ENCODE results near the gene CCDC167.
A peak's percentile ranks its signal among the peaks of the same experiment; 100 is the strongest.

The CCDC167 gene

GRCh38 chr6:37487591-37488380 lies 11.9 kb downstream of the CCDC167 start:
- no peak for DNase-seq

- no peak for DNase-seq
Measured at GRCh38 chr6:37486121-37486839, 13.4 kb downstream of the CCDC167 start.

- DNase-seq = no peak
Measured at GRCh38 chr6:37485291-37485702, 14.4 kb downstream of the CCDC167 start.

- DNase-seq = no peak
Measured at GRCh38 chr6:37484786-37485170, 14.9 kb downstream of the CCDC167 start.

GRCh38 chr6:37483917-37484785 lies 15.5 kb downstream of the CCDC167 start:
- peak; percentile 69 for DNase-seq

- no peak for DNase-seq
Measured at GRCh38 chr6:37483252-37483901, 16.3 kb downstream of the CCDC167 start.

GRCh38 chr6:37482606-37483251 lies 17.0 kb downstream of the CCDC167 start:
- no peak for DNase-seq

GRCh38 chr6:37481711-37482605 lies 17.7 kb downstream of the CCDC167 start:
- no peak for DNase-seq

- DNase-seq = no peak
Measured at GRCh38 chr6:37480951-37481534, 18.6 kb downstream of the CCDC167 start.

- no peak for DNase-seq
Measured at GRCh38 chr6:37480118-37480736, 19.5 kb downstream of the CCDC167 start.

- DNase-seq = no peak
Measured at GRCh38 chr6:37479266-37479854, 20.3 kb downstream of the CCDC167 start.

- DNase-seq = no peak
Measured at GRCh38 chr6:37478827-37479226, 20.9 kb downstream of the CCDC167 start.

GRCh38 chr6:37477656-37478435 lies 21.8 kb downstream of the CCDC167 start:
- DNase-seq = no peak

- no peak for DNase-seq
Measured at GRCh38 chr6:37477191-37477590, 22.5 kb downstream of the CCDC167 start.

GRCh38 chr6:37474316-37474715 lies 25.4 kb downstream of the CCDC167 start:
- no peak for DNase-seq

GRCh38 chr6:37473364-37474095 lies 26.2 kb downstream of the CCDC167 start:
- DNase-seq = no peak

GRCh38 chr6:37467718-37468117 lies 32.0 kb downstream of the CCDC167 start:
- DNase-seq = no peak

- DNase-seq = no peak
Measured at GRCh38 chr6:37463110-37463509, 36.6 kb downstream of the CCDC167 start.
